Upper lobe of left lung (tissue), 6 donors: Measurements from ENCODE around the gene DRC7. TPM values are rescaled to one million over a fixed set of nuclear protein-coding genes. Genes with fewer than 3 reads are reported as not detected.
"Not testable (repeated sequence)": the region's sequence is repeated elsewhere in the genome, so short reads cannot be mapped to it uniquely, and the experiment has no call there.

Experiments
- ATAC-seq, 2 donors: fragments of 200-7000 bp; cut with Tn5 transposase; one replicate each; pipeline ENCODE4 v1.9.1; 2022; ENCODE audit warnings: mild to moderate bottlenecking in 2 of 2, moderate library complexity in 2 of 2; ENCODE audit not compliant: low FRiP score in 2 of 2
- DNase-seq, 2 donors: peaks; one replicate each; pipeline ENCODE4 v3.0.0-alpha.2; 2019 to 2020
- H3K27ac ChIP-seq, 4 donors: fragments of 200-600 bp; sonication (generic); one replicate each; pipeline ENCODE4 v1.5.1; 2016 to 2019
- H3K27me3 ChIP-seq, 4 donors: fragments of 200-600 bp; sonication (generic); one replicate each; pipeline ENCODE4 v1.5.1; 2017 to 2019
- H3K36me3 ChIP-seq, 4 donors: fragments of 200-600 bp; sonication (generic); one replicate each; pipeline ENCODE4 v1.5.1; 2016 to 2019
- H3K4me1 ChIP-seq, 4 donors: fragments of 200-600 bp; sonication (generic); one replicate each; pipeline ENCODE4 v1.5.1; 2018 to 2019
- H3K4me3 ChIP-seq, 4 donors: fragments of 200-600 bp; sonication (generic); one replicate each; pipeline ENCODE4 v1.5.1; 2017 to 2019; ENCODE audit warnings: mild to moderate bottlenecking in 2 of 4, moderate library complexity in 1 of 4
- H3K9me3 ChIP-seq, 4 donors: fragments of 200-600 bp; sonication (generic); one replicate each; pipeline ENCODE4 v1.5.1; 2018 to 2019
- EP300 ChIP-seq, 4 donors: sonication (generic); formaldehyde crosslinking; IDR thresholded peaks; one replicate each; pipeline ENCODE4 v1.5.1; 2017; ENCODE audit warnings: antibody characterized with exemption in 4 of 4, control low read depth in 2 of 4
- POLR2A ChIP-seq, 4 donors: fragments of 450-650 bp; IDR thresholded peaks; one replicate each; pipeline ENCODE4 v1.5.1; 2016 to 2017; ENCODE audit warnings: antibody characterized with exemption in 4 of 4, mild to moderate bottlenecking in 2 of 4
- POLR2AphosphoS5 ChIP-seq, 2 donors: sonication (generic); formaldehyde crosslinking; IDR thresholded peaks; one replicate each; pipeline ENCODE4 v1.5.1; 2017; ENCODE audit warnings: antibody characterized with exemption in 2 of 2
- WGBS, 2 donors: methylation state at CpG; one replicate each; pipeline ENCODE4 v1.1.5; 2017 to 2018; 5-methylcytosine and 5-hydroxymethylcytosine counted together
- total RNA-seq, 6 donors: library from RNA; depleted of rRNA in 4 of 6; stranded (reverse); fragments of >200 nt in 4 of 6; gene quantifications; one replicate each; pipeline versions ENCODE4 v1.1.0 to v1.2.1, GENCODE V29; 2016 to 2021
- TF ChIP-seq, protein P1 (sequence below), 6 experiments: fragments of 450-650 bp in 4 of 6; fragments of 200-600 bp in 2 of 6; sonication (generic) in 2 of 6; IDR thresholded peaks; one replicate each; pipeline ENCODE4 v1.5.1; 2016 to 2019; ENCODE audit warnings: antibody characterized with exemption in 6 of 6
- donor health status: DM: no; HTN: no; CAD: no; lungs with moderate emphysema.
- donor health status: DM: no; HTN: yes; CAD: no; lungs with severe emphysema.

DRC7 gene
- total RNA-seq, 6 donors from 2014 or later, result 1.2 to 15.9 (median 7.8) TPM

DNA sequence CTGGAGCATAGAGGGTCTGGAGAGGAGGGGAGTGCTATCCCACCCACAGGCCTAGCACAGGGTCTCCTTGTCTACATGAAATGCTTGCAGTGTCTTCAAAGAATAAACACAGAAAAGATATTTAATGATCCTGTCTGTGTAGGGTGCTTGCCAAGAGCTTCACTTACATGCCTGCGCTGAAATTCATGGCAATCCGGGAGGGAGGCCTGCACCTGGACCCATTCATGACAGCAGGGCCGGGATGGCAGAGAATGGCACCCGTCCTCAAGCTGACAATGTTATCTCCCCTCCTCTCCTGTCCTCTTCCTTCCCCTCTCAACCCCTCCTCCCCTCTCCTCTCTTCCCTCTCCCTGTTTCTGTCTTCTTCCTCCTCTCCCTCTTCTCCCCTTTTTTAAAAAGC, 24.4 kb upstream of the DRC7 start:
- peaks cover 0 to 9% (median 3%) of the 10 kb centered on the region in 4 donors for H3K4me1 ChIP-seq
- no peaks in the 10 kb centered on the region for H3K36me3 ChIP-seq
- peak overlapping the region in 1 of 4 donors; percentile 86 for H3K27ac ChIP-seq
- DNase-seq (no peak), ATAC-seq (no peak)
- peak overlapping the region in 2 of 4 donors; percentile 4 to 27 for H3K4me3 ChIP-seq
- 39 to 49% methylated on average over 4 of the region's 4 CpGs for WGBS, 2 donors
- H3K9me3 ChIP-seq, result no peaks in the 10 kb centered on the region
- no peaks in the 10 kb centered on the region for H3K27me3 ChIP-seq
- TF ChIP-seq POLR2AphosphoS5 (IDR thresholded peaks at IDR 0.05) (no peak), EP300 (IDR thresholded peaks at IDR 0.05) (no peak), POLR2A (IDR thresholded peaks at IDR 0.05) (no peak)
- TF ChIP-seq, protein P1, sequence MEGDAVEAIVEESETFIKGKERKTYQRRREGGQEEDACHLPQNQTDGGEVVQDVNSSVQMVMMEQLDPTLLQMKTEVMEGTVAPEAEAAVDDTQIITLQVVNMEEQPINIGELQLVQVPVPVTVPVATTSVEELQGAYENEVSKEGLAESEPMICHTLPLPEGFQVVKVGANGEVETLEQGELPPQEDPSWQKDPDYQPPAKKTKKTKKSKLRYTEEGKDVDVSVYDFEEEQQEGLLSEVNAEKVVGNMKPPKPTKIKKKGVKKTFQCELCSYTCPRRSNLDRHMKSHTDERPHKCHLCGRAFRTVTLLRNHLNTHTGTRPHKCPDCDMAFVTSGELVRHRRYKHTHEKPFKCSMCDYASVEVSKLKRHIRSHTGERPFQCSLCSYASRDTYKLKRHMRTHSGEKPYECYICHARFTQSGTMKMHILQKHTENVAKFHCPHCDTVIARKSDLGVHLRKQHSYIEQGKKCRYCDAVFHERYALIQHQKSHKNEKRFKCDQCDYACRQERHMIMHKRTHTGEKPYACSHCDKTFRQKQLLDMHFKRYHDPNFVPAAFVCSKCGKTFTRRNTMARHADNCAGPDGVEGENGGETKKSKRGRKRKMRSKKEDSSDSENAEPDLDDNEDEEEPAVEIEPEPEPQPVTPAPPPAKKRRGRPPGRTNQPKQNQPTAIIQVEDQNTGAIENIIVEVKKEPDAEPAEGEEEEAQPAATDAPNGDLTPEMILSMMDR (IDR thresholded peaks at IDR 0.05), result no peak

DNA sequence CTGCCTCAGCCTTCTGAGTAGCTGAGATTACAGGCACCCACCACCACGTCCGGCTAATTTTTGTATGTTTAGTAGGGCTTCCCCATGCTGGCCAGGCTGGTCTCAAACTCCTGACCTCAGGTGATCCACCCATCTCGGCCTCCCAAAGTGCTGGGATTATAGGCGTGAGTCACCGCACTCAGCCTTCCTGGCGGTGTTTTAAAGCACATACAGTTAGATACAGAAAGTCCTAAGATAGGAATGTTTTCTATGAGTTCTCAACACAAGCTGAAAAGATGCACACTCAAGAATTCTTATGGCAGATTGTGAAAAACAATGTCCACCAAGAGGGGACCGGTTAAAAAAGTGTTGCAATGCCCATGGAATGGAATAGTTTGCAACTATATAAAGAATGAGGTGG, 23.2 kb upstream of the DRC7 start:
- not testable (repeated sequence) for ATAC-seq, H3K9me3 ChIP-seq, DNase-seq, H3K27ac ChIP-seq, H3K27me3 ChIP-seq, H3K4me3 ChIP-seq, H3K4me1 ChIP-seq, H3K36me3 ChIP-seq
- WGBS, 2 donors, result 76 to 93% methylated on average over 7 of the region's 7 CpGs

- Histone ChIP-seq H3K27ac (no peak overlapping the region), H3K36me3 (no peaks in the 10 kb centered on the region), H3K27me3 (no peaks in the 10 kb centered on the region), H3K4me1 (peaks cover 0 to 9% (median 3%) of the 10 kb centered on the region in 4 donors), H3K9me3 (no peaks in the 10 kb centered on the region), H3K4me3 (no peak overlapping the region)
- DNase-seq (no peak), ATAC-seq (no peak)
- 67 to 85% methylated on average over 3 of the region's 3 CpGs for WGBS, 2 donors
- TF ChIP-seq, protein P1 (IDR thresholded peaks at IDR 0.05), result no peak
- no peak for TF ChIP-seq EP300 (IDR thresholded peaks at IDR 0.05)
- TF ChIP-seq POLR2AphosphoS5 (IDR thresholded peaks at IDR 0.05), result no peak
- TF ChIP-seq POLR2A (IDR thresholded peaks at IDR 0.05), result no peak
These were observed 22.2 kb upstream of the DRC7 start for GRCh38 chr16:57672416-57672815.

DNA sequence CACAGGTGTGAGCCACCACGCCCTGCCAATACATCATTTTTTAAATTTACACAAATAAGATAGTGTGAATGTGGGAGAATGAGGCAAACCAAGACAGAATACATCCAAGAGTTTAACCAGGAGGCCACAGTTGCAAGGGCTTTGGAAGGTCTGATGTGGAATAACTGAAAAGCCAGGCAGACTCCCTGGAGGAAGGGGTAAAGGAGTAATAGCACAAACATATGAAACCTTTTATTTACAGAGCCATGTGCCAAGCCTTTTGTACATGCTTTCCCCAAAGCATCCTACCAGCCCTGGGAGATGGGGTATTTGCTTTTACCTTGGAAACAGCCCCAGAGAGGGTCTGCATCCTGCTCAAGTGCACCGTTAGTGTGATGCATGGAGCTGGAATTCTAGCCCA, 21.8 kb upstream of the DRC7 start:
- Histone ChIP-seq H3K9me3 (no peaks in the 10 kb centered on the region), H3K27ac (no peak overlapping the region), H3K36me3 (no peaks in the 10 kb centered on the region), H3K4me1 (peaks cover 0 to 9% (median 1%) of the 10 kb centered on the region in 4 donors), H3K4me3 (no peak overlapping the region), H3K27me3 (no peaks in the 10 kb centered on the region)
- DNase-seq (no peak), ATAC-seq (no peak)
- no peak for TF ChIP-seq EP300 (IDR thresholded peaks at IDR 0.05)
- no peak for TF ChIP-seq POLR2AphosphoS5 (IDR thresholded peaks at IDR 0.05)
- 94 to 100% methylated on average over 2 of the region's 2 CpGs for WGBS, 2 donors

DNA sequence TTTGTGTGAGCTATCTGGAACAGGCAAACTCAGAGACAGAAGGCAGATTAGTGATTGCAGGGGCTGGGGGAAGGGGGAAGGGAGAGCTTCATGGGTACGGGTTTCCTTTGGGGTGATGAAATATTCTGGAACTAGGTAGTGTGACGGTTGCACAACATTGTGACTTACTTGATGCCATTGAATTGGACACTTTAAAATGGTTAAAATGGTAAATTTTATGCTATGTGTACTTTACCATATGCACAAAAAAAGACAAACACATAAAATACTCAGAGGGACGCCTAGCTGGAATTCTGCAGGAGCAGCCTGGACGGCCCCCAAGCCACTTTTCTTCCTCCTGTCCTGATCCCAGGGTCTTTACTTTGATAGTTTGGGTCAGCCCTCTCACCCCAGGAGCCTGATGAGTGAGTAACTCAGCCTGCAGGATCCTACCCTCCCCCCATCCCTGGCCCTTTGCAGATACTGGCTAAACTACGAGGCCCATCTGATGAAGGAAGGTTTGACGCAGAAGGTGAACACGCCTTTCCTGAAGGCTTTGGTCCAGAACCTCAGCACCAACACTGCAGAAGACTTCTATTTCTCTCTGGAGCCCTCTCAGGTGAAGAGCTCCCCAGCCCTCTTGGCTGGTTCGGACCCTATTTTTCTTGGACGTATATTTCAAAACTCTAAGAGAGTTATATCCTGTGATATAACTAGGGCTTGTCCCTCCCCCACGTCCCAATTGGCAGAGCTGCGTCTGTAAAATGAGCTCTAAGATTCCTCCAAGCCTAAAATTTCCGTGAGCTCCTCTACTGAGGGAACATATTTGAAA, 18.7 kb upstream of the DRC7 start:
- Histone ChIP-seq H3K9me3 (no peaks in the 10 kb centered on the region), H3K4me1 (peaks cover 0 to 8% (median 0%) of the 10 kb centered on the region in 4 donors), H3K27ac (peak overlapping the region in 1 of 4 donors; percentile 49), H3K4me3 (no peak overlapping the region), H3K36me3 (no peaks in the 10 kb centered on the region), H3K27me3 (no peaks in the 10 kb centered on the region)
- ATAC-seq, result no peak
- 57 to 64% methylated on average over 11 to 12 of the region's 12 CpGs for WGBS, 2 donors
- TF ChIP-seq EP300 (IDR thresholded peaks at IDR 0.05) (no peak), POLR2AphosphoS5 (IDR thresholded peaks at IDR 0.05) (no peak), POLR2A (IDR thresholded peaks at IDR 0.05) (no peak)
- TF ChIP-seq, protein P1 (IDR thresholded peaks at IDR 0.05), result no peak
- no peak for DNase-seq
